Liver (tissue), 3 donors: ENCODE data around the gene PPP2R2B.

Experiments used
- CTCF ChIP-seq: fragments of 150-350 bp; IDR thresholded peaks from 2 replicates; pipeline ENCODE4 v1.5.1; 2017; ENCODE audit warnings: improper control_type of control experiment, low read depth, low read length; ENCODE audit not compliant: missing input control
- JUND ChIP-seq, 2 donors: IDR thresholded peaks; 2 replicates each; pipeline ENCODE4 v1.6.1; 2016; ENCODE audit warnings: antibody characterized with exemption in 2 of 2
- TAF1 ChIP-seq: conservative IDR thresholded peaks from 2 replicates; pipeline ENCODE4 v1.6.1; 2016; ENCODE audit warnings: antibody characterized with exemption, mild to moderate bottlenecking
- donor health status: healthy.
- donor health status: healthy.

- TF ChIP-seq CTCF (no peak), JUND (IDR thresholded peaks at IDR 0.05) (no peak), TAF1 (no peak)
These were observed 293.8 kb downstream of the PPP2R2B start for GRCh38 chr5:146584750-146585149.
